ENCODE measurements around the gene ACIN1. TPM values are rescaled to one million over a fixed set of nuclear protein-coding genes. Genes with fewer than 3 reads are reported as not detected.
A peak's percentile ranks its signal among the peaks of the same experiment; 100 is the strongest.

ACIN1 gene
- total RNA-seq, 1 donor from 2014 or later = 161 TPM

GRCh38 chr14:23102801-23103200 lies 7.9 kb upstream of the ACIN1 start:
- DNase-seq = no peak
- intact Hi-C loops (cut with DNase I) = no loop called here
- Histone ChIP-seq H3K9me3 (no peaks in the 10 kb centered on the region), H3K36me3 (peaks cover 15% of the 10 kb centered on the region), H3K27ac (no peak overlapping the region), H3K4me3 (no peak overlapping the region), H3K4me1 (peaks cover 19% of the 10 kb centered on the region), H3K27me3 (no peaks in the 10 kb centered on the region)
- TF ChIP-seq, protein P1, sequence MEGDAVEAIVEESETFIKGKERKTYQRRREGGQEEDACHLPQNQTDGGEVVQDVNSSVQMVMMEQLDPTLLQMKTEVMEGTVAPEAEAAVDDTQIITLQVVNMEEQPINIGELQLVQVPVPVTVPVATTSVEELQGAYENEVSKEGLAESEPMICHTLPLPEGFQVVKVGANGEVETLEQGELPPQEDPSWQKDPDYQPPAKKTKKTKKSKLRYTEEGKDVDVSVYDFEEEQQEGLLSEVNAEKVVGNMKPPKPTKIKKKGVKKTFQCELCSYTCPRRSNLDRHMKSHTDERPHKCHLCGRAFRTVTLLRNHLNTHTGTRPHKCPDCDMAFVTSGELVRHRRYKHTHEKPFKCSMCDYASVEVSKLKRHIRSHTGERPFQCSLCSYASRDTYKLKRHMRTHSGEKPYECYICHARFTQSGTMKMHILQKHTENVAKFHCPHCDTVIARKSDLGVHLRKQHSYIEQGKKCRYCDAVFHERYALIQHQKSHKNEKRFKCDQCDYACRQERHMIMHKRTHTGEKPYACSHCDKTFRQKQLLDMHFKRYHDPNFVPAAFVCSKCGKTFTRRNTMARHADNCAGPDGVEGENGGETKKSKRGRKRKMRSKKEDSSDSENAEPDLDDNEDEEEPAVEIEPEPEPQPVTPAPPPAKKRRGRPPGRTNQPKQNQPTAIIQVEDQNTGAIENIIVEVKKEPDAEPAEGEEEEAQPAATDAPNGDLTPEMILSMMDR (IDR thresholded peaks at IDR 0.05) = no peak
- no peak for ATAC-seq

DNA sequence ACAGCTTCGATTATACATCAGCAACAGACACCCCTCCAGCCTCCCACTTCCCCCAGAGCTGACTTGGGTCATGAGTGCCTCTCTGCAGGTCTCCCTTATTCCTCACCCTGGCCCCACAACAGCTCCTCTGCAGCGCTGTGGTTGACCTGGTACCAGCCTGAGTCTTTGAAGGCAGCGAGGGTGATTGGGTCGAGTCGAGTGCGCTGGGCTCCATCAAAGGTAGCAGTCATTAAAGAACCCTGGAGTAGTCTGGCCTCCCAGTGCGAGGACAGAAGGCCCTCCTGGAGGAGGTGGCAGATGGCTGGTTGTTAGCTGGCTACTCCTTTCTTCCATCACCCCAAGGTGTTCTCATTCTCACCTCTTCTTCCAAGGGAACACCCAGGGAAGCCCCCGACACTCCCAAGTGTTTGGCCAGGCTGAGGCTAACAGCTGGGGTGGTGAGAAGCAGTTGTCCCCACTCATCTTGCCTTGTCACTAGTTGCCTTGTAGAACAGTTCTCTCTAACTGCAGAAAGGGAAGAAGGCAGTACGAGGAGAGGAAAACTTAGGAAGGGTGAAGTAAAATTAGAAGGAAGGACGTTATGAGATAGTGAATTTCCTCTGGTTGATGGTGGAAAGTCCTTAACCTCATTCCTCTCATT lies 7.2 kb upstream of the ACIN1 start:
- DNase-seq = no peak
- intact Hi-C loops (cut with DNase I) = no loop called here

DNA sequence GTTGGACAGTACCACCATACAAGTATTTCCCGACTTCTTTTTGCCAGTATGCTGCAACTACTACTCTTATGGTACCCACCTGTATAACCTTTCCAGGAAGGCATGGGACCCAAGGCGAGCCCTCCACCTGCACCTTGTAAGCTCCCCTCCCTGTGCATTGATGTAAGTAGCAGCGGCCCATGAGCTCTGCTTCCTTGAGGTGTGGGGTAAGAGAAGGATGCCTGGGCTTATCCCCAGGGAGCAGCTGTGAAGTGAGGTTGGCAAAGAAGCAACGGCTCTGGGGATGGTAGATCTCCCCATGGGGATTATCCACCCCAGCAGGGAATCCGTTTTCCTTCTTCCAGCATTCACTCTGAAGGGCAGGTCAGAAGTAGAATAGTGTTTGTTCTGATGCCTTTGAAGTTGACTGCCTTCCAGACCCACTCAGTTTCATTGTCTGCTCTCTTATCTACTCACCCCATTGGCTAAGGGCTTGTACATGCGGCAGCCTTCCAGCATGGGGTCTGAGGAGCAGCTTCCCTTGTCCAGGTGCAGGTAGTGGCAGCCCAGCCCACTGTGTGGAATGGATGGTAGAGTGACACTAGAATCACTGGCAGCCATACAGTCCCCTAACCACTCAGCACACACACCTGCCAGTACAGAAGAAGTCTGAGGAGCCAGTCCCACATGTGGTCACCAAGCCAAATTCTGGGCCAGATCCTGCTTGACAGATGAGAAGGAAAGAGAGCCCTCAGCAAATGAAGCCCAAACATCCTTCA lies 6.5 kb upstream of the ACIN1 start:
- TF ChIP-seq, protein P1 (IDR thresholded peaks at IDR 0.05) = no peak
- ATAC-seq (no peak), DNase-seq (no peak)
- Histone ChIP-seq H3K27me3 (no peaks in the 10 kb centered on the region), H3K36me3 (peaks cover 20% of the 10 kb centered on the region), H3K9me3 (no peaks in the 10 kb centered on the region), H3K4me3 (no peak overlapping the region), H3K27ac (no peak overlapping the region), H3K4me1 (peaks cover 33% of the 10 kb centered on the region)
- intact Hi-C loops (cut with DNase I) = no loop called here

More for the DNA sequence above, 7.2 kb upstream of the ACIN1 start:
- Histone ChIP-seq H3K27me3 (no peaks in the 10 kb centered on the region), H3K4me1 (peaks cover 26% of the 10 kb centered on the region), H3K4me3 (no peak overlapping the region), H3K9me3 (no peaks in the 10 kb centered on the region), H3K36me3 (peaks cover 20% of the 10 kb centered on the region), H3K27ac (no peak overlapping the region)
- TF ChIP-seq, protein P1 (IDR thresholded peaks at IDR 0.05) = no peak
- ATAC-seq = no peak

DNA sequence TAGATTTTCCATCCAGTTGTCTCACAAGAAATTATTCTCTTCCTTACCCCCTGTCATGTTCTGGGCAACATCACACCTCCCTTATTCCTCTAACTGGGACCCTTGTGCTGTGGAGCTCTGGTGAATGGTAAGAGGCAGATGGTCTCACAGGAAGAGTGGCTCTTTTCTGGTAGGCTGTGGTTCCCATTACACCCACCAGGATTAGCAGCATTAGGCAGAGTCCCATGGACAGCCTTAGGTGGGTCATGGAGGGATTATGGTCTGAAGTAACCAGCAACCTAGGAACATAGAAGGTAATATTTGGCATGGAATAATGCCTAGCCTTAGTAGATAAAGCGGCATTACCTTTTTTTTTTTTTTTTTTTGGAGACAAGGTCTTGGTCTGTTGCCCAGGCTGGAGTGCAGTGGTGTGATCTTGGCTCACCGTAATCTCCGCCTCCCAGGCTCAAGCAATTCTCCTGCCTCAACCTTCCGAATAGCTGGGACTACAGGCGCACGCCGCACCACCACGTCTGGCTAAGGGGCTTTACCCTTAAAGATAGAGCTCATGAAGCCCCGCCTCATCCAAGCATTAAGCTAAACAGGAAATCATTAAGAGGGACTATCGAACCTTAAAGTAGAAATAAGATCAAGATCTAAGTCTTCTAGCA lies 4.4 kb upstream of the ACIN1 start:
- Histone ChIP-seq H3K27ac (peak overlapping the region; percentile 34), H3K4me3 (no peak overlapping the region), H3K9me3 (no peaks in the 10 kb centered on the region), H3K27me3 (no peaks in the 10 kb centered on the region), H3K4me1 (peaks cover 33% of the 10 kb centered on the region), H3K36me3 (peaks cover 20% of the 10 kb centered on the region)
- no peak for ATAC-seq
- TF ChIP-seq, protein P1 (IDR thresholded peaks at IDR 0.05) = no peak
- no peak for DNase-seq
- intact Hi-C loops (cut with DNase I) = no loop called here

- no peaks in the 10 kb centered on the region for H3K27me3 ChIP-seq
- H3K4me3 ChIP-seq = no peak overlapping the region
- TF ChIP-seq, protein P1 (IDR thresholded peaks at IDR 0.05) = no peak
- H3K9me3 ChIP-seq = no peaks in the 10 kb centered on the region
- H3K27ac ChIP-seq = no peak overlapping the region
- intact Hi-C loops (cut with DNase I) = no loop called here
- H3K36me3 ChIP-seq = peaks cover 24% of the 10 kb centered on the region
- ATAC-seq (no peak), DNase-seq (no peak)
- peaks cover 45% of the 10 kb centered on the region for H3K4me1 ChIP-seq
Measured at GRCh38 chr14:23097786-23098185, 2.9 kb upstream of the ACIN1 start.
